Body of pancreas (tissue), 4 donors: ENCODE data around the gene EDEM1.

Source experiments
- POLR2A ChIP-seq, 3 donors: fragments of 450-650 bp; IDR thresholded peaks; one replicate each; pipeline ENCODE4 v1.6.1; 2016; ENCODE audit warnings: antibody characterized with exemption in 3 of 3, mild to moderate bottlenecking in 2 of 3
- TF ChIP-seq, protein P1 (sequence below), 7 experiments: fragments of 450-650 bp in 4 of 7; fragments of 200-600 bp in 3 of 7; sonication (generic) in 3 of 7; IDR thresholded peaks; one replicate each; pipeline ENCODE4 v1.5.1; 2016 to 2019; ENCODE audit warnings: antibody characterized with exemption in 7 of 7

DNA sequence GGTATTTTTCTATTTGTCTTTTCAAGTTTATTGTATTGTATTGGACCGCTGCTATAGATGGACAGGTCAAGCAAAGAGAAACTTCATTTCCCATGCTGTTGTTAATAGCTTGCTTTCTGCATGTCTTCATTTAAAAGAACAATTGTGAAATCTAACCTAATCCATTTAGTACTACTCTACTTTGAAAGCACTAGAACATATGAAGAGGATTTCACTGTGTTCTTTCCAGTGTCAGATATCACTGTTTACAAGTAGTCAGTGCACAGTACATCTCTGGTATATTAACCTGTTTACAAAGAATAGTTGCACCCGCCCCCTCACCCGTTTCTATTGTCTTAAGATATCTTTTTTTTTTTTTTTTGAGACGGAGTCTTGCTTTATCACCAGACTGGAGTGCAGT is 21.8 kb upstream of the EDEM1 start:
- TF ChIP-seq, protein P1, sequence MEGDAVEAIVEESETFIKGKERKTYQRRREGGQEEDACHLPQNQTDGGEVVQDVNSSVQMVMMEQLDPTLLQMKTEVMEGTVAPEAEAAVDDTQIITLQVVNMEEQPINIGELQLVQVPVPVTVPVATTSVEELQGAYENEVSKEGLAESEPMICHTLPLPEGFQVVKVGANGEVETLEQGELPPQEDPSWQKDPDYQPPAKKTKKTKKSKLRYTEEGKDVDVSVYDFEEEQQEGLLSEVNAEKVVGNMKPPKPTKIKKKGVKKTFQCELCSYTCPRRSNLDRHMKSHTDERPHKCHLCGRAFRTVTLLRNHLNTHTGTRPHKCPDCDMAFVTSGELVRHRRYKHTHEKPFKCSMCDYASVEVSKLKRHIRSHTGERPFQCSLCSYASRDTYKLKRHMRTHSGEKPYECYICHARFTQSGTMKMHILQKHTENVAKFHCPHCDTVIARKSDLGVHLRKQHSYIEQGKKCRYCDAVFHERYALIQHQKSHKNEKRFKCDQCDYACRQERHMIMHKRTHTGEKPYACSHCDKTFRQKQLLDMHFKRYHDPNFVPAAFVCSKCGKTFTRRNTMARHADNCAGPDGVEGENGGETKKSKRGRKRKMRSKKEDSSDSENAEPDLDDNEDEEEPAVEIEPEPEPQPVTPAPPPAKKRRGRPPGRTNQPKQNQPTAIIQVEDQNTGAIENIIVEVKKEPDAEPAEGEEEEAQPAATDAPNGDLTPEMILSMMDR (IDR thresholded peaks at IDR 0.05): no peak
- no peak for TF ChIP-seq POLR2A (IDR thresholded peaks at IDR 0.05)
